GM19025 (cell line): ENCODE results near the gene RYR1.
"Not testable (repeated sequence)": the region's sequence is repeated elsewhere in the genome, so short reads cannot be mapped to it uniquely, and the experiment has no call there.

ENCODE experiments used
- ATAC-seq: cut with Tn5 transposase; IDR thresholded peaks from one replicate; pipeline ENCODE4 v1.9.1; 2021; ENCODE audit warnings: mild to moderate bottlenecking, low read depth, moderate library complexity; ENCODE audit not compliant: unreplicated experiment

The RYR1 gene

DNA sequence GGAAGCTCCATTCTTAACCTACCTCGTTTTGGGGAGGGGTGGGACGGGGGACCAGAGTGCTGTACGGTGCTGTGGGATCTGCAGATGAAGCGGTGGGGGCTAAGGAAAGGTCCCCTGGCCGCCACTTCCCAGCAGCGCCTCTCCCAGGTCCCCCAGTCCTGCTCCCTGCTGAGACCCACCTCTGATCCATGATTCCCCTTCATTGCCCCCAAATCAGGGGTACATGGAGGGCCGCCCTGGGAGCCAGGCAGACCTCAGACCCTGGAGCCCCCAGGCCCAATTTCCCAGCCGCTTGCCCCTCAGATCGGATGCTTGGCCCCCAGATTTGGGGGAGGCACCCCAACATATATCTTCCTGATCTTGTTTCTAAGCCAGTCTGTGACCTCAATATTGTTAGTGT, 34.4 kb upstream of the RYR1 start:
- ATAC-seq, result no peak

DNA sequence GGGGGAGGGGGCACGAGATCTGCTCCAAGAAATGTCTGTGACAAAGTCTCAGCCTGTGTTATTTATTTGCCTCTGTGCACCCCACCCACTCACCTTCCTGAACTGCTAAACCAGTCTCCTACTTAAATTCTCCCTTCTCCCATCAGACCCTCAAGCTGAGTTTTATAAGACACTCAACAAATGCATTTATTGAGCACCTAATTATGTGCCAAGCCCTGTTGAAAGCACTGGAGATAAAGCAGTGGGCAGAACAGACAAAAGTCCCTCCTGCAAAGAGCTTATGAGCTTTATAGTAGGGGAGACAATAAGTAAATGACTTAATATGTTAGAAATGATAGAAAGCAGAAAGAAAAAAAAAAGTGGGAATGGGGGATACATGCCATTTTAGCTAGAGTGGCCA, 34.0 kb upstream of the RYR1 start:
- no peak for ATAC-seq

GRCh38 chr19:38400361-38400760, 33.1 kb upstream of the RYR1 start:
- no peak for ATAC-seq

- ATAC-seq, result no peak
These were observed 32.3 kb upstream of the RYR1 start for GRCh38 chr19:38401148-38401547.

DNA sequence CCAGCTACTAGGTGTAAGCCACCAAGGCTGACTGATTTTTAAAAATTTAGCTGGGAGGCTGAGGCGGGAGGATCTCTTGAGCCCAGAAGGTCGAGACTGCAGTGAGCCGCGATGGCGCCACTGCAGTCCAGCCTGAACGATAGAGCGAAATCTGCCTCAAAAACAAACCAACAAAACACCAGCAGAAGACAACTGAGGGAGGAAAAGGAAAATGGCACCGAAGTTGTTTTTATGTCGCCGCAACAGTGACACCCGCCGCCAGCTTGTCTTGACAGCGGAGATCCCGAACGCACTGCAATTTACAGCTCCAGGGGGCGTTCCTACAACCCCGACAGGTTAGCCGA, 30.9 kb upstream of the RYR1 start:
- ATAC-seq, result peak; percentile 2

DNA sequence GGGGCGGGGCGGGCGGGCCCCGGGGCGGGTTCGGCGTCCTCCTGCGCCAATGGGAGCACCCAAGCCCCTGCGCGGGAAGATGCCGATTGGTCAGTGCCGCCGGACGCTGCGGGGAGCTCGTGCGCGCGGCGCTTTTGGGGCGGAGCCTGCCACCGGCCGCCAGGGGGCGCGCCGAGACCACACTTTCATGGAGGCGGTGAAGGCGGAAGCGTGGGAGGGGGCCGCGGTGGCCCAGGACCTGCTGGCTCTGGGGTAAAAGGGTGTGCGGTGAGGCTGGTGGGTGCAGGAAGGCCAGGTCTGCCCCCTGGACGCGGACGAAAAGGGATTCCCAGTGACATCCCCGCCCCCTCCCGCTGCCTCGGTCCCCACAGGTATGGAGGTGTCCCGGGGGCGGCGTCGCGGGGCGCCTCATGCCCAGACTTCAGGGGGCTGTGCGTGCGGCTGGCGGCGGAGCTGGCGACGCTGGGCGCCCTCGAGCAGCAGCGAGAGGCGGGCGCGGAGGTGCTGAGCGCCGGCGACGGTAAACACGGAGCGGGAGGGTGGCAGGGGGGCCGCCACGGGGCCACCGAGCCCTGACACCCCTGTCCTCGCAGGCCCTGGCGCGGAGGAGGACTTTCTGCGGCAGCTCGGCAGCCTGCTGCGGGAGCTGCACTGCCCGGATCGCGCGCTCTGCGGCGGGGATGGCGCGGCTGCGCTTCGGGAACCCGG, 30.4 kb upstream of the RYR1 start, which contains the start of gene FAM98C:
Gene FAM98C (plus strand): TSS at position 127 of the 708 bp plus-strand sequence. CDS start 61 bp downstream, at position 188.
- peak; percentile 87 for ATAC-seq

DNA sequence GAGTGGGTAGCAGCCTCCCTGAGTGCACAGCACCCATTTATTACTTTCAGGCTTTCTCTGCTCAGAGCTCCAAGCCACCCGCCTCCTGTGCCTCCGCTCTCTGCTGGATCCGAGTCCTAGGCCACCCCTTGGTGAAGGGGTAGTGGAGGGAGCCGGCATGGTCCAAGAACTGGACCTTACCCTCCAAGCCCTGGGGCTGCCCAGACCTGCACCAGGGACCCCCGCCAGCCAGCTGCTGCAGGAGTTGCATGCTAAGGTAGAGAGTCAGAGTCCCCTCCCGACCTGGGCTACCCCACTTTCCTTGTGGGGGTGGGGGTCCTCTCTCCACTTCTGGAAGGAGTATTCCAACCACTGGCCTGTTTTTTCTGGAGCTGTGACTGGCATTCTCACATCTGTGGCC, 28.6 kb upstream of the RYR1 start:
- no peak for ATAC-seq

DNA sequence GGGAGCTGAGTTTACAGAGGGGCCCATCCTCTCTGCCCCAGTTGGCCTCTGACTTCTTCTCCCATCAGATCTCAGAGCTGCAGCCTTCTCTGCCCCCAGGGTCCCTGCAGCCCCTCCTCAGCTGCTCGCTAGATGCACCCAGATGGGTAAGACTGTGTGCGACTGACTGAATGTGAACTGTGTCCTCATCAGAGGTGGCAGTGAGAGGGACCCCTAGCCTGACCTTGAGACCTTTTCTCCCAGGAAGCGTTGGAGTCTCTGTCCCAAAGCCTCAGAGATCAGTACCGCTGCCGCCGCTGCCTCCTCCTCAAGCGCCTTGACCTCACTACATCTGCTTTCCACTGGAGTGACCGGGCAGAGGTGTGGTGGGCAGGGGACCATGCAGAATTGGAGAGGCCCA, 28.2 kb upstream of the RYR1 start:
- ATAC-seq, result no peak

DNA sequence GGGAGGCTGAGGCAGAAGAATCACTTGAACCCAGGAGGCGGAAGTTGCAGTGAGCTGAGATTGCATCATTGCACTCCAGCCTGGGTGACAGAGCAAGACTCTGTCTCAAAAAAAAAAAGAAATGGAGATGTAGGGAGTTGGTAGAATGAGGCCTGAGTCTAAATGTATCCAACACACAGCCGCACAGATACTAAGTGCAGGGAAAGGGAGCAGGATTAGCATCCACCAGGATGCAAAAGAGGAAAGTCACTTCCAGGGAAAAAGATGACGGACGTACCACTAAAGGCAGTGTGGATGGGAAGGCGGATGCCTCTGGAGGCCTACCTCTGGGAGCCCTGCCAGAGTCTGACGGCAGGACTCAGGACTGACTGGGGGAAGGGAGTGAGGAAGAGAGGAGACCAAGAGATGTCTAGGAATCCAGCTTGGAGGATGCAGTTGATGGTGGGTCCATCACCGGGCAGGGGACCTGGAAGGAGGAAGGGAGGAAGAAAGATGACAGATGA, 23.8 kb upstream of the RYR1 start:
- no peak for ATAC-seq

- ATAC-seq, result not testable (repeated sequence)
These were observed 23.1 kb upstream of the RYR1 start for GRCh38 chr19:38410407-38410806.

DNA sequence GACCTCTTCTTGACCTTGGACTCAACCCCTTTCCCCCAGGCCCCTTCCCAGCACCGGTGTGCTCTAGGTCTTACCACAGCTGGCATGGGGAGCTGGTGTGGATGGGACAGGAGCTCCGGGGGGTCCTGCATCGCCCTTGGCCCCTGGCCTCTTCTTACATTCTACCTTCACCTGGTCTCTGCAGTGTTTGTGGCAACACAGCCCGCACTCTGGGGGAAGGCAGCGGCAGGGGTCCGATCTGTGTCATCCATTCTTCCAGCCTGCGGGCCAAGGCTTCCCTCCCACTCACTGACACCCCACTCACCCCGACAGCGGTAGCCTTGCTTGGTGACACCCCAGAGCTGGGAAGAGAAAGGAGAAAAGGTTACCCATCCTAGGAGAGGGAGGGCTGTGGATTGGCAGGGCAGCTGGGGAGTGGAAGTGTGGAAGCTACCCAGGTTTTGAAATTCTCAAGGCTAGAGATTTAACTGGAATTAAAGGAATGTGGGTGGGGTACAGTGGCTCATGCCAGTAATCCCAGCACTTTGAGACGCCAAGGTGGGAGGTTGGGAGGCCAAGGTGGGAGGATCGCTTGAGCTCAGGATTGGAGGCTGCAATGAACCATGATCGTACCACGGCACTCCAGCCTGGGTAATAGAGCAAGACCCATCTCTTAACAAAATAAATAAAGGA, 22.3 kb upstream of the RYR1 start:
- ATAC-seq, result no peak

- not testable (repeated sequence) for ATAC-seq
These were observed 21.6 kb upstream of the RYR1 start for GRCh38 chr19:38411898-38412297.

- no peak for ATAC-seq
These were observed 21.0 kb upstream of the RYR1 start for GRCh38 chr19:38412491-38412890.

DNA sequence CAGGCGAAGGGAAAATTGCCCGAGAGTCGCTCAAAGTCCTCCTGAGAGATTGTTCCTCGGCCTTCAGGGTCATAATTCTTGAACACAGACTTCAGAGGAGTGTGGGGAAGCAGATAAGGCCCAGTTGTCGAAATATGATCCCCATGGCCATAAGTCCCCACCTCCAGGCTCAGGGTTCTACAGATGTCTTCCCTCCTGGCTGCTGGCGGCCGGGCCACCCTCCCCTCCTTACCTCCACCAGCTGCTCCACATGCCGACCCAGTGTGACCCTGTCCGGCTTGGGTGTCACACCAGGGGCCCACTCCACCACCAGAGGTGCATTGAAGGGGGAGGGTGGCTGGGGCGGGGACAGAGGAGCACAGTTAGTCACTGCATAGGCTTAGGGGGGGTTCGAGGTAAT, 20.5 kb upstream of the RYR1 start:
- no peak for ATAC-seq

DNA sequence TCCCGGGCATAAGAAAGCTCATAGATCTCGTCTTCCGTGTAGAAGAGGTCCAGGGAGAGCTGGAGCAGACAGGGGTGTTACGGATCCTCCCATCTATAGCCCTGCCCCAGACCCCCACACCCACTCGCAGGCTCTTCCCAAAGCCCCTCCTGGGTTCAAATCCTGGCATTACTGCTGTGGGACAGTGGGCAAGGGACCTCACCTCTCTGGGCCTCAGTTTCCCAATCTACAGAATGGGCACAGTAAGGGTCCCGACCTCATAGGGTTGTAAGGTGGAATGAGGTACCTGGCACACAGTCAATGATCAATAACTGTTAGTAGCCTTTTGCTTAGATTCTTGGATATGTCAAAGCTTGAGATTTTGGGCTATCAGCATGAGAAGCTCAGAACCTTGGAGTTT, 20.1 kb upstream of the RYR1 start:
- ATAC-seq, result no peak

DNA sequence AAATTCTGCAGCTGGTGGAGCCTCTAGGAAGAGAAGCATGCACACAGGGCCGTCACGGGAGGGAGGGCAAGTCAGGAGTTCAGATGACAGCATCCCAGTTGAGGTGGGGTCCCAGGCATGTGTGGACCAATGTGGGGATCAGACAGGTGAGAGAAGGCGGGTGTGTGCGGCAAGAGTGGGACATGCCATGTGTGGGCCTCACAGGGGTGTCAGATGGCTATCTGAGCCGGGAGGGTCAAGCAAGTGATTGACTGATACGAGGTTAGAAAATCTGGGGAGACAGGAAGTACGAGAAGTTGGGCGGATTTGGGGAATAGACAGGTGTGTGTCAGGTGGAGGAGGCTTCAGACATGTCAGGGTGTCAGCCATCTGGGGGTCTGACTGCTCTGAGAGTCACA, 16.3 kb upstream of the RYR1 start:
- ATAC-seq, result no peak

- no peak for ATAC-seq
These were observed 15.7 kb upstream of the RYR1 start for GRCh38 chr19:38417544-38418506.

DNA sequence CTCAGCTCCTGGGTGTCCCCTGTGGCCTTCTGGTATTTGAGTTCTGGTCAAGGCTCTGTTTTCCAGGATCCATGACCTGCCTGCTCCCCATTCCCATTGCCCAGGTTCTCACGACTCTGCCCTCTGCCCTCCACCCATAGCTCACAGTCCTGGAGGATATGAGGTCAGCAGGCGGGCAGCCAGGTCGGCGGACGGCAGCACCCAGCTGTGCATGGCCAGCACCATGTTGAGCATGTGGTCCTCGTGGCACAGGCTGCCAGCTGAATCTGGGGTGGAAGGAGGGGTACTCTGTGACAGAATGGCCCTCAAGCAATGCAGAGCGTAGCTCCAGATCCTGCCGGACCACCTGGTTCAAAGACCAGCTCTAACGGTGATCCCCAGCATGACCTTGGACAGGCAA, 12.6 kb upstream of the RYR1 start:
- ATAC-seq, result no peak

- ATAC-seq, result no peak
These were observed 11.6 kb upstream of the RYR1 start for GRCh38 chr19:38421856-38422255.

DNA sequence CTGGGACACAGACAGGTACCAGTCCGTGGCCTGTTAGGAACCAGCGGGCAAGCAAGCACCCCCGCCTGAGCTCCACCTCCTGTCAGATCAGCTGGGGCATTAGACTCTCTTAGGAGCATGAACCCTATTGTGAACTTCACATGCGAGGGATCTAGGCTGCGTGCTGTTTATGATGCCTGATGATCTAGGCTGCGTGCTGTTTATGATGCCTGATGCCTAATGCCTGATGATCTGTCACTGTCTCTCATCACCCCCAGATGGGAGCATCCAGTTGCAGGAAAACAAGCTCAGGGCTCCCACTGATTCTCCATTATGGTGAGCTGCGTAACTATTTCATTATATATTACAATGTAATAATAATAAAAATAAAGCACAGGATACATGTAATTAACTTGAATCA, 11.1 kb upstream of the RYR1 start:
- no peak for ATAC-seq

- ATAC-seq, result no peak
These were observed 9.2 kb upstream of the RYR1 start for GRCh38 chr19:38424272-38424671.
